GM18861 (cell line): ENCODE measurements around the gene HTT.
A peak's percentile ranks its signal among the peaks of the same experiment; 100 is the strongest.
"Not testable (repeated sequence)": the region's sequence is repeated elsewhere in the genome, so short reads cannot be mapped to it uniquely, and the experiment has no call there.

Source experiments
- ATAC-seq: cut with Tn5 transposase; IDR thresholded peaks from one replicate; pipeline ENCODE4 v1.9.1; 2021; ENCODE audit not compliant: unreplicated experiment

HTT gene

GRCh38 chr4:3044870-3045819, 29.3 kb upstream of the HTT start:
- ATAC-seq: no peak

- ATAC-seq: no peak
These were observed 28.3 kb upstream of the HTT start for GRCh38 chr4:3046162-3046561.

GRCh38 chr4:3046623-3047022, 27.9 kb upstream of the HTT start:
- no peak for ATAC-seq

GRCh38 chr4:3047464-3048286, 26.8 kb upstream of the HTT start:
- peak; percentile 80 for ATAC-seq

- ATAC-seq: not testable (repeated sequence)
These were observed 23.2 kb upstream of the HTT start for GRCh38 chr4:3051141-3051897.

- ATAC-seq: no peak
These were observed 20.2 kb upstream of the HTT start for GRCh38 chr4:3054169-3054759.

- ATAC-seq: no peak
These were observed 14.5 kb upstream of the HTT start for GRCh38 chr4:3059943-3060342.

GRCh38 chr4:3060946-3061345, 13.5 kb upstream of the HTT start:
- no peak for ATAC-seq

GRCh38 chr4:3062471-3062870, 12.0 kb upstream of the HTT start:
- no peak for ATAC-seq

- ATAC-seq: no peak
These were observed 8.9 kb upstream of the HTT start for GRCh38 chr4:3065551-3065950.

- no peak for ATAC-seq
These were observed 7.6 kb upstream of the HTT start for GRCh38 chr4:3066836-3067400.

GRCh38 chr4:3067473-3068001, 6.9 kb upstream of the HTT start:
- ATAC-seq: no peak

- ATAC-seq: no peak
These were observed 4.8 kb upstream of the HTT start for GRCh38 chr4:3069661-3070199.

- ATAC-seq: no peak
These were observed 3.6 kb upstream of the HTT start for GRCh38 chr4:3070709-3071500.

GRCh38 chr4:3071811-3072210, 2.7 kb upstream of the HTT start:
- ATAC-seq: no peak

- ATAC-seq: no peak
These were observed 1.1 kb upstream of the HTT start for GRCh38 chr4:3073158-3074077.

- no peak for ATAC-seq
These were observed 568 bp downstream of the HTT start for GRCh38 chr4:3074846-3075651.
